Cardiac muscle cell (in vitro differentiated cells and primary cell): ENCODE data around the gene STIM2. TPM values are rescaled to one million over a fixed set of nuclear protein-coding genes. Genes with fewer than 3 reads are reported as not detected.
"Not testable (repeated sequence)": the region's sequence is repeated elsewhere in the genome, so short reads cannot be mapped to it uniquely, and the experiment has no call there.

Experiments used
- DNase-seq, 2 donors: peaks; one replicate each; pipeline versions ENCODE4 v3.0.0 to v3.0.0-alpha.2; 2010 to 2017; ENCODE audit warnings: low read depth in 1 of 2, low spot score in 1 of 2
- H3K27ac ChIP-seq: fragments of 200-600 bp; sonication (generic); 2 replicates; pipeline ENCODE4 v1.5.1; 2016
- H3K27me3 ChIP-seq: fragments of 200-600 bp; sonication (generic); 2 replicates; pipeline ENCODE4 v1.6.0; 2016; ENCODE audit warnings: control low read depth
- H3K36me3 ChIP-seq: fragments of 200-600 bp; sonication (generic); 2 replicates; pipeline ENCODE4 v1.5.1; 2016; ENCODE audit warnings: control low read depth
- H3K4me1 ChIP-seq: fragments of 200-600 bp; sonication (generic); 2 replicates; pipeline ENCODE4 v1.8.1; 2017; ENCODE audit warnings: low read depth, mild to moderate bottlenecking, mixed run types
- H3K4me3 ChIP-seq: fragments of 200-600 bp; sonication (generic); 2 replicates; pipeline ENCODE4 v1.5.1; 2016; ENCODE audit warnings: mild to moderate bottlenecking
- H3K9me3 ChIP-seq: fragments of 200-600 bp; sonication (generic); 2 replicates; pipeline ENCODE4 v1.5.1; 2017; ENCODE audit warnings: low read depth, mild to moderate bottlenecking, control low read depth
- CTCF ChIP-seq: IDR thresholded peaks from 2 replicates; pipeline ENCODE4 v1.5.1; 2012; ENCODE audit warnings: low read depth, mild to moderate bottlenecking, low read length
- polyA plus RNA-seq: library from polyadenylated mRNA; unstranded; fragments of >200 nt; fragmentation: Nextera tagmentation; extraction: Ambion mirVana; gene quantifications from 2 replicates; pipeline ENCODE4 v1.2.1, GENCODE V29; 2016
- total RNA-seq: library from RNA; depleted of rRNA; stranded (reverse); fragments of >200 nt; gene quantifications from 2 replicates; pipeline ENCODE4 v1.2.3, GENCODE V29; 2016

The STIM2 gene
- total and polyA plus RNA-seq, 2 experiments from 2014 or later = 33.9 to 35.2 TPM

GRCh38 chr4:26955241-26955640 lies 94.6 kb downstream of the STIM2 start:
- Histone ChIP-seq H3K4me3 (no peak overlapping the region), H3K27me3 (no peaks in the 10 kb centered on the region), H3K27ac (no peak overlapping the region), H3K9me3 (no peaks in the 10 kb centered on the region), H3K4me1 (peaks cover 5% of the 10 kb centered on the region), H3K36me3 (no peaks in the 10 kb centered on the region)
- DNase-seq = peak in 1 of 2 donors; percentile 25
- no peak for TF ChIP-seq CTCF

- Histone ChIP-seq H3K27me3 (no peaks in the 10 kb centered on the region), H3K4me3 (no peak overlapping the region), H3K4me1 (no peaks in the 10 kb centered on the region), H3K9me3 (no peaks in the 10 kb centered on the region), H3K27ac (no peak overlapping the region), H3K36me3 (no peaks in the 10 kb centered on the region)
- no peak for DNase-seq
- TF ChIP-seq CTCF = no peak
Measured at GRCh38 chr4:26958925-26959653, 98.4 kb downstream of the STIM2 start.

GRCh38 chr4:26959654-26960047 lies 99.0 kb downstream of the STIM2 start:
- no peak overlapping the region for H3K27ac ChIP-seq
- DNase-seq = no peak
- no peaks in the 10 kb centered on the region for H3K36me3 ChIP-seq
- H3K4me1 ChIP-seq = no peaks in the 10 kb centered on the region
- H3K4me3 ChIP-seq = no peak overlapping the region
- no peaks in the 10 kb centered on the region for H3K9me3 ChIP-seq
- H3K27me3 ChIP-seq = no peaks in the 10 kb centered on the region
- TF ChIP-seq CTCF = no peak

GRCh38 chr4:26962720-26963119 lies 102.1 kb downstream of the STIM2 start:
- DNase-seq = no peak
- TF ChIP-seq CTCF = no peak
- Histone ChIP-seq H3K27ac (no peak overlapping the region), H3K9me3 (no peaks in the 10 kb centered on the region), H3K27me3 (no peaks in the 10 kb centered on the region), H3K4me3 (no peak overlapping the region), H3K36me3 (no peaks in the 10 kb centered on the region), H3K4me1 (no peaks in the 10 kb centered on the region)

- TF ChIP-seq CTCF = no peak
- no peak overlapping the region for H3K4me3 ChIP-seq
- no peaks in the 10 kb centered on the region for H3K27me3 ChIP-seq
- no peaks in the 10 kb centered on the region for H3K9me3 ChIP-seq
- no peaks in the 10 kb centered on the region for H3K36me3 ChIP-seq
- DNase-seq = no peak
- no peaks in the 10 kb centered on the region for H3K4me1 ChIP-seq
- no peak overlapping the region for H3K27ac ChIP-seq
Measured at GRCh38 chr4:26964512-26964911, 103.9 kb downstream of the STIM2 start.

- Histone ChIP-seq H3K4me3 (no peak overlapping the region), H3K27me3 (no peaks in the 10 kb centered on the region), H3K9me3 (no peaks in the 10 kb centered on the region), H3K36me3 (no peaks in the 10 kb centered on the region), H3K4me1 (no peaks in the 10 kb centered on the region), H3K27ac (no peak overlapping the region)
- DNase-seq = no peak
- no peak for TF ChIP-seq CTCF
Measured at GRCh38 chr4:26964994-26965393, 104.4 kb downstream of the STIM2 start.

- DNase-seq, H3K27me3 ChIP-seq, H3K36me3 ChIP-seq: not testable (repeated sequence)
Measured at GRCh38 chr4:26975464-26976181, 115.0 kb downstream of the STIM2 start.

More at GRCh38 chr4:26975464-26976181, 115.0 kb downstream of the STIM2 start:
- H3K4me3 ChIP-seq, H3K9me3 ChIP-seq, H3K27ac ChIP-seq, H3K4me1 ChIP-seq: not testable (repeated sequence)
